Measurements from ENCODE around the gene LTA.
A peak's percentile ranks its signal among the peaks of the same experiment; 100 is the strongest.

The LTA gene

GRCh38 chr6:31543639-31544038 is 28.4 kb upstream of the LTA start:
- DNase-seq, result no peak

GRCh38 chr6:31544676-31545075 is 27.4 kb upstream of the LTA start:
- DNase-seq, result no peak

DNA sequence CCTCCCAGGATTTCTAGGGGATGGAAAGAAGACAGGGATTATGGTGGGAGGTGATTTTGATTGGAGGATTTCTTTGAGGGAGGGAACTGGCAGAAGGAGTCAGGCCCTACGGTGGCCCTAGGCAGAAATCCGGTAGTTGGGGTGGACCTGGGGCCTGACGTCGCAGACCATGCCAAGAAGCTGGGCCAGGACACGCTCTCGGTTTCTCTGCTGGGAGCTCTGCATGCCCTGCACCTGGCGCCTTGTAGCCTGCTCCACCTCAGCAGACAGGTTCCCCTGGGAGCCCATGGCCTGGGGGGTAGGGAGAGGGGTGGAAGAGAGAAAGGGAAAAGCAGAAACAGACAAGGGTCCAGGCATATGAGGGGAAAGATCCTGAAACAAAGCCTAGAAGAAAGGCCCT is 26.8 kb upstream of the LTA start:
- DNase-seq, result no peak

GRCh38 chr6:31546339-31546957 is 25.6 kb upstream of the LTA start, which contains the start of gene ATP6V1G2:
Gene ATP6V1G2, minus strand, starts transcription at chr6:31546608. Its CDS starts 49 bp downstream, at chr6:31546559.
- DNase-seq, result peak; percentile 57 to 90 (median 73)

DNA sequence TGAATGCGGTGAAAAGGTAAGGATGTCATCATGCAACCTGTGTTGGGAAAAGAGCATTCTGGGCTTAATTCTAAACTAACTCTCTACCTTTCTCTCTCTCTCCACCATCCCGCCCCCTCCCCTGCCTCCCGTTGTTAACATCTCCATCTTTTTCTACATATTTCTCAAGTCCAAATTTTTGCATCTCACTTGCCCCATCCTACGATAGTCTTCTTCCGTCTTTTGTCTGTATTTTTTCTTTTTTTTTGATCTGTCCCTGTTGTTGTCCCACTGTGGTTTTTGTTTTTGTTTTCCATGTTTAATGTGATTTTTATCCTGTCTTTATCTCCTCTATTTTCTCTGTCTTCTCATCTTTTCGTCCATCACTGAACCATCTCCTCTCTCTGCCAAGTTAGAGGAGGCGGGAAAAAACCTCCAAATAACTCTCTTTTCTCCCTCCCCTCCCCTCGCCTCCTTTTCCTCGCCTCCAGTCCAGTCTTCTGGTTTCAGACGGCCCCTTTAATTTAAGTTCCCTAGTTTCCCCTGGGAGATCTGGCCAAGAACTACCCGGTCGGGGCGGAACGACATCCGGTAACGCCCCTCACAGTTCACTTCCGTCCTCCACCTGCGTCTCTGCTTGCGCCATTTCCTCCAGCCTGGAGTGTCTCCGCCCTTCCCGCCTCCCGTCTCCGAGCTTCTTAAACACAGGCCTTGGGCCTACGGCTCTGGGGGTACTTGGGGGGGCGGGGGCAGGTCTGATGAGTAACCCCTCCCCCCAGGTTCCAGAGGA is 24.9 kb upstream of the LTA start, which contains the start of gene NFKBIL1:
Gene NFKBIL1 (plus strand): TSS at position 651 of the 769 bp plus-strand sequence. CDS start 87 bp downstream, at position 738.
- peak; percentile 75 to 96 (median 83) for DNase-seq

GRCh38 chr6:31547727-31548543 is 24.2 kb upstream of the LTA start:
- DNase-seq, result no peak

DNA sequence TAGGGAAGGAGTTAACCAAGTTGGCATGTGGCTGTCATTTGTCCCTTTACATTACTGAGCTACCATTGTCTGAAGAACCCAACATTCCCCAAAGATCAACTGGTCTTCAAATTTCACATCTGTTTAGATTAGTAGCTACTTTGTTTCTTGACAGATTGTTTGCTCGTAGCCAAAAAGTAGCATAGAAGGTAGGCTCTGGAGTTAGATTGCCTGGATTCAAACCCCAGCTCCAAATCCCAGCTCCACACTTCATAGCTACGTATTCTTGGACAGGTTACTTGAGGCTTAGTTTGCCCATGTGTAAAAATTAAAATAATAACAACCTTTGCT is 23.6 kb upstream of the LTA start:
- no peak for DNase-seq

GRCh38 chr6:31551371-31551770 is 20.7 kb upstream of the LTA start:
- DNase-seq, result peak; percentile 37 to 73 (median 48)

- no peak for DNase-seq
Observed at GRCh38 chr6:31556307-31556706, 15.8 kb upstream of the LTA start.

DNA sequence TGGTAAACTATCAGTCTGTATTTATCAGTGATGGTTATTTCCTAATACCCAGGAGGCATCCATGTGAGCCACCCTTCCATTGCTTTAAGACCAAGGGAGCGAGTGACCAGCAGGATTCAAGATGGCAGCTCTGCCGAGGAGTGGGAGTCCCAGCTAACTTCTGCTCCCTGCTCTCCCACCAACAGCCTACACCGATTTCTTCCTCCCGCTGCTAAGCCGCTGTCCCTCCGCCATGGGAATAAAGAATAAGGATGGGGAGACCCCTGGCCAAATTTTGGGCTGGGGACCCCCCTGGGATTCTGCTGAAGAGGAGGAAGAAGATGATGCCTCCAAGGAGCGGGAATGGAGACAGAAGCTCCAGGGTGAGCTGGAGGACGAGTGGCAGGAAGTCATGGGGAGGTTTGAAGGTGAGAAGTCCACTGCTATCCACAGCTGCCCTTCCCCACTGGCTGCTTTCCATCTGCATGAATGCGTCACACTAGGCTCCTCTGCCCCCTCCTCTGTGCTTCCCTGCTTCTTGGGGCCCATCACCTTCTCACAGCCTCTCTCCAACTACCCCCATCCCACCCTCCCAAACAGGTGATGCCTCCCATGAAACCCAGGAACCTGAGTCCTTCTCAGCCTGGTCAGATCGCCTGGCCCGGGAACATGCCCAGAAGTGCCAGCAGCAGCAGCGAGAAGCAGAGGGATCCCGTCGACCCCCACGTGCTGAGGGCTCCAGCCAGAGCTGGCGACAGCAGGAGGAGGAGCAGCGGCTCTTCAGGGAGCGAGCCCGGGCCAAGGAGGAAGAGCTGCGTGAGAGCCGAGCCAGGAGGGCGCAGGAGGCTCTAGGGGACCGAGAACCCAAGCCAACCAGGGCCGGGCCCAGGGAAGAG is 14.4 kb upstream of the LTA start:
- no peak for DNase-seq

- DNase-seq, result no peak
Observed at GRCh38 chr6:31558318-31558625, 13.8 kb upstream of the LTA start.

DNA sequence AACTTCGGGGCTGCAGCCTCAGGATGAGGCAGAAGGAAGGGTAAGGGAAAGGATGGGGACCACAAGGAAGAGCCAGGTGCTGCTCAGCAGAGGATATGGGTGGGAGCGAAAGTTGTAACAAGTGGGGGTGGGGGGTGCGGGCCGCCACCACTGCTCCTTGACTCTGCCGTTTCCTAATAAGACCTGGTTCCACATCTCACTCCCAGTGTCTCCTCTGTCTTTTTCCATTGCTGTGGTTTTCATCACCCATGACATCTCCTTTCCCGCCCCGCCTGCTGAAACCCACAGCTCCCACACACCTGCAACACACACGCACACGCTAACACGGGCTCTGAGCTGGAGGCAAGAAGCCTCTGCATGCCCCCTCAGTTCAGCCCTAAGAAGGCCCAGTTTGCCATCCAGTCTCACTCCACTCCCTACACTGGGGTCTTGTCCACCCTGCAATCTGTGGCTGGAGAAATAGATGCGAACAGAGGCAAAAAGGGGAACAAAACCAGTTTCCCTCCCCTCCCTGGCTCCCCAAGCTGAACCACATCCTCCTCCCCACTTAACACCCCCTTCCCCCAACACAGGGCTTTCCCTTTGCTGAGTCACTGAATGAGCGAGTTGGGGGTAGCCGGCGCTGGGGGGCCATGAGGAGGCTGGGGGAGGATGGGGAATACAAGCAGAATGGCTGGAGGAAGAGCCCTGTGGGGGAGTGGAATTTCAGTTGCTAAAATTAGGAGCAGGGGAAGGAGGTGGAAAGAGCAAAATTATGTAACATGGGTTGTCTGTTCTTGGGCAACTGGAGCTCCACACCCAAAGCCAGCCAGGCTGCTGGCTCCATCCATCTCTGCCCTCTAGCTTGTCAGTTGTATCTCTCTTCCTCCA is 13.2 kb upstream of the LTA start:
- peak; percentile 38 to 77 (median 54) for DNase-seq

DNA sequence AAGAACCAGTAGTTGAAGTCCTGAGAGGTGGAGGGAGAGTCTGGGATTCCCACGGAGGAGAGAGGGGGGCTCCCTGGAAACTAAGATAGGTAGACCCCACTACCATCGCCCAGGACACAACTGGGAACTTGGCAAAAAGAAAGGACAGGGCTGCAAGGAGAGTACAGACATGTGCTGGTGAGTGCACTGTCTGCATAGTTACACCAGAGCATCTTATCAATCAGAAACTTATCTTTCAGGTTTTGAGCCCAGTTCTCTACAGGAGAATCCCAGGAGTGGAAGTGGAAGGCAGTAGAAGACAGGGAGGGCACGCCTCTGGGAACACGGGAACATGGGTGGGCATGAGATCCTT is 12.5 kb upstream of the LTA start:
- DNase-seq, result no peak

DNA sequence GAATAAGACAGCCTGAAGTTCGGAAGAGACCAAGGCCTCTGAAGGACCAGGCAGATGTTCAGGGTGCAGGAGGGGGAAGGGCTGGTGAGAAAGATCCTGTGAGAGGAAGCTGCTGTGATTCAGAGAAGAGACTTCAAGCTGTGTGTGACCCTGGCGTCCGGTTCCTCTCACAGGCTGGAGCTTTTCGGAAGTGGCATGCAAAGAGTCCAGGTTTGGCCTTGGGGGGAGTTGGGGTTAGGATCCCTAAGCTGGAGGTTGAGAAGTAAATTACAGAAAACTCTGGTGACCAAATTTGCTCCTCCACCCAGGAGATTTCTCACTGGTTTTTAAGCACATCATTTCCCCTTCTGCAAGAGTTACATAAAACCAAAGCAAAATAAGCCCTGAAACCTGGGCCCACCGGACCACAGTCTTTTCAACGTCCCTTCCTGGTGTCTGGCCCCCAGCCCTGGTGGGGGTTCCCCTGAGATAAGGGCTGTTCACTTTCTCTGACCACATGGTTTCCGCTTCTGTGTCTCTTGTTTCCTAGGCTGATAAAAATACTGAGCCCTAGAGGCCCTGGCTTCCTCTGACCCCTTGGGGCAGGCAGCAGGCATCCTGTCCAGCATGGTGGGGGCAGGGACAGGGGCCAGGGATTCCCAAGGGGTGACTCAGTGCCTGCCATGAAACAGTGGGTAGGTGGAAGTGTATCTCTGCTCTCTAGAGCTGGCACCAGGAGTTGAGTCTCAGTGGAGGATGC is 12.0 kb upstream of the LTA start:
- DNase-seq, result peak in 1 of 5 donors; percentile 86

- DNase-seq, result no peak
Observed at GRCh38 chr6:31560697-31561058, 11.4 kb upstream of the LTA start.

GRCh38 chr6:31567531-31568370 is 4.3 kb upstream of the LTA start:
- peak in 1 of 5 donors; percentile 61 for DNase-seq

GRCh38 chr6:31568537-31568961 is 3.5 kb upstream of the LTA start:
- peak; percentile 54 to 90 (median 71) for DNase-seq

DNA sequence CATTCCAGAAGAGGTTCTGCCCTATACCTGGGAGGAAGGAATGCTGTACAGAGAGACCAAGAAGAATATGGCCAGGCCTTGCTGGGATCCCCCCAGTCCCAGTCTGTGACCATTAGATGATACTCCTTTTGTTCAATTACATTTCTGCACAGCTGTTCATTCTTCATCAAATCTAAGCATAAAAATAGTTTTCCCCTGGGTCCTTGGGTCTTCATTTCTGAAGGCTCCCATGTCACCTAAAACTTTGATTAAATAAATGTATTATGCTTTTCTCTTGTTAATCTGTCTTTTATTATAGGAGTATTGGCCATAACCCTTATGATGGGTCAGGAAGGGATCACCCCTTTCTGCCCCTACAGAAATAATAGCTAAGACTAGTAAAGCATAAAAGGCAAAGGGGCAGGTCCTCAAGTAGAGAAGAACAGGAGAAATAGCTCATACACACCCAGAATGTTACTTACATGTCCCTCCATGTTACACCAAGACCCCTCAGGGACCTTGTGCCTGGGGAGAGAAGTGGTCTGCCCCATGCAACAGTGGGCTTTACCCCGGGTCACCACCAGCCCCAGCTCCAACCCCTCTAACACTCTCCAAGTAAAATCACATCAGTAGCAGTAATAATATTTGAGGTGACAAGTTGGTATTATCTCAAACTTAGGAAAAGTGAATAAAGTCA is 2.1 kb upstream of the LTA start:
- no peak for DNase-seq

All from T-helper 1 cell (primary cell).